Measurements from ENCODE around the gene SLC25A38. TPM values are rescaled to one million over a fixed set of nuclear protein-coding genes. Genes with fewer than 3 reads are reported as not detected.
A peak's percentile ranks its signal among the peaks of the same experiment; 100 is the strongest.

The SLC25A38 gene
- total RNA-seq = 10 to 100 TPM; 46.0 to 53.5 TPM
- polyA plus RNA-seq = 10 to 100 TPM; 44.5 to 55.5 TPM

- POLR2A ChIA-PET (ENCODE audit: partially characterized antibody) = interaction anchor here (1.0 to 7.2 kb wide), 4 partner anchors 24 to 1816 kb away, joined by 3 to 75 read pairs (median 4); partner anchors contain the start of genes CTNNB1, GORASP1, RPSA and TTC21A
- DNase-seq = peak; percentile 82 to 90 (median 85)
- H3K9me3 Mint-ChIP-seq = no peaks in the 10 kb centered on the region
- H3K4me1 Mint-ChIP-seq = peaks cover 31 to 53% (median 44%) of the 10 kb centered on the region in 4 donors
- CTCF ChIA-PET (ENCODE audit: partially characterized antibody) = interaction anchor here (1.1 to 1.9 kb wide), 2 partner anchors 23 to 65 kb away, joined by 3 to 8 read pairs; partner anchors contain the start of gene RPSA
- no peaks in the 10 kb centered on the region for H3K9me3 ChIP-seq (ENCODE audit: control insufficient read depth in 1 of 2, low read length in 2 of 2)
- peaks cover 46% of the 10 kb centered on the region for H3K4me1 ChIP-seq (ENCODE audit: insufficient read depth, low read length)
- H3K4me3 ChIP-seq (ENCODE audit: low read length in 2 of 2) = peak within 1 kb of the TSS; percentile 91 to 92
- peak within 1 kb of the TSS; percentile 93 for H3K27ac ChIP-seq (ENCODE audit: low read depth, low read length)
- H3K27ac Mint-ChIP-seq = peak within 1 kb of the TSS; percentile 97 to 100 (median 100)
- H3K36me3 Mint-ChIP-seq = peaks cover 3 to 20% of the 10 kb centered on the region in 2 donors
- no peaks in the 10 kb centered on the region for H3K36me3 ChIP-seq (ENCODE audit: insufficient read depth, low read length)
- intact Hi-C loops (cut with micrococcal nuclease) = loop anchor here (1.0 to 10.0 kb wide), 5 partner anchors 276 to 1142 kb away; partner anchors contain the start of genes EIF1B, EXOG, GORASP1 and RPL14
- H3K4me3 Mint-ChIP-seq = peak within 1 kb of the TSS; percentile 96 to 100 (median 98)
- H3K27me3 ChIP-seq (ENCODE audit: insufficient read depth, low read length) = no peaks in the 10 kb centered on the region
- H3K27me3 Mint-ChIP-seq = no peaks in the 10 kb centered on the region
These were observed at the start of gene SLC25A38 for GRCh38 chr3:39383045-39383880. Gene SLC25A38 (plus strand): TSS chr3:39383370. CDS start chr3:39383725, 355 bp downstream.

- Mint-ChIP-seq H3K36me3 (peaks cover 5 to 18% of the 10 kb centered on the region in 2 donors), H3K4me3 (no peak overlapping the region), H3K4me1 (peaks cover 2 to 45% (median 16%) of the 10 kb centered on the region in 4 donors), H3K27ac (no peak overlapping the region), H3K9me3 (peaks cover 0 to 4% (median 0%) of the 10 kb centered on the region in 8 donors), H3K27me3 (no peaks in the 10 kb centered on the region)
- Histone ChIP-seq H3K36me3 (ENCODE audit: insufficient read depth, low read length) (no peaks in the 10 kb centered on the region), H3K27ac (ENCODE audit: low read depth, low read length) (no peak overlapping the region), H3K4me1 (ENCODE audit: insufficient read depth, low read length) (peaks cover 10% of the 10 kb centered on the region), H3K9me3 (ENCODE audit: control insufficient read depth in 1 of 2, low read length in 2 of 2) (no peaks in the 10 kb centered on the region), H3K27me3 (ENCODE audit: insufficient read depth, low read length) (no peaks in the 10 kb centered on the region), H3K4me3 (ENCODE audit: low read length in 2 of 2) (no peak overlapping the region)
- no peak for DNase-seq
- POLR2A ChIA-PET (ENCODE audit: partially characterized antibody) = interaction anchor here (1.5 kb wide), 1 partner anchor 10 kb away, joined by 3 read pairs; no protein-coding TSS in a partner anchor
- intact Hi-C loops (cut with micrococcal nuclease) = no loop called here
- CTCF ChIA-PET (ENCODE audit: partially characterized antibody) = interaction anchor here (0.9 kb wide), 1 partner anchor 45 kb away, joined by 3 read pairs; no protein-coding TSS in a partner anchor
These were observed 49.6 kb upstream of the SLC25A38 start for GRCh38 chr3:39333607-39334006.

- peaks cover 2 to 41% (median 15%) of the 10 kb centered on the region in 4 donors for H3K4me1 Mint-ChIP-seq
- ChIA-PET POLR2A (ENCODE audit: partially characterized antibody) (no interaction called here), CTCF (ENCODE audit: partially characterized antibody) (no interaction called here)
- no peaks in the 10 kb centered on the region for H3K36me3 ChIP-seq (ENCODE audit: insufficient read depth, low read length)
- no peaks in the 10 kb centered on the region for H3K9me3 ChIP-seq (ENCODE audit: control insufficient read depth in 1 of 2, low read length in 2 of 2)
- peaks cover 7% of the 10 kb centered on the region for H3K4me1 ChIP-seq (ENCODE audit: insufficient read depth, low read length)
- peak overlapping the region in 1 of 7 donors; percentile 63 for H3K27ac Mint-ChIP-seq
- H3K27ac ChIP-seq (ENCODE audit: low read depth, low read length) = no peak overlapping the region
- no peak overlapping the region for H3K4me3 Mint-ChIP-seq
- H3K9me3 Mint-ChIP-seq = peaks cover 0 to 4% (median 0%) of the 10 kb centered on the region in 8 donors
- H3K27me3 Mint-ChIP-seq = no peaks in the 10 kb centered on the region
- H3K4me3 ChIP-seq (ENCODE audit: low read length in 2 of 2) = no peak overlapping the region
- peaks cover 5 to 18% of the 10 kb centered on the region in 2 donors for H3K36me3 Mint-ChIP-seq
- no peak for DNase-seq
- H3K27me3 ChIP-seq (ENCODE audit: insufficient read depth, low read length) = no peaks in the 10 kb centered on the region
- intact Hi-C loops (cut with micrococcal nuclease) = no loop called here
These were observed 49.0 kb upstream of the SLC25A38 start for GRCh38 chr3:39334205-39334604.

- H3K4me1 ChIP-seq (ENCODE audit: insufficient read depth, low read length) = no peaks in the 10 kb centered on the region
- POLR2A ChIA-PET (ENCODE audit: partially characterized antibody) = no interaction called here
- CTCF ChIA-PET (ENCODE audit: partially characterized antibody) = no interaction called here
- DNase-seq = no peak
- no peak overlapping the region for H3K4me3 ChIP-seq (ENCODE audit: low read length in 2 of 2)
- no peak overlapping the region for H3K27ac ChIP-seq (ENCODE audit: low read depth, low read length)
- H3K27ac Mint-ChIP-seq = no peak overlapping the region
- H3K4me3 Mint-ChIP-seq = no peak overlapping the region
- peaks cover 0 to 2% (median 0%) of the 10 kb centered on the region in 8 donors for H3K9me3 Mint-ChIP-seq
- no peaks in the 10 kb centered on the region for H3K36me3 ChIP-seq (ENCODE audit: insufficient read depth, low read length)
- H3K27me3 Mint-ChIP-seq = peaks cover 0 to 1% of the 10 kb centered on the region in 2 donors
- intact Hi-C loops (cut with micrococcal nuclease) = no loop called here
- H3K36me3 Mint-ChIP-seq = peaks cover 5 to 13% of the 10 kb centered on the region in 2 donors
- no peaks in the 10 kb centered on the region for H3K27me3 ChIP-seq (ENCODE audit: insufficient read depth, low read length)
- peaks cover 0 to 15% (median 7%) of the 10 kb centered on the region in 4 donors for H3K4me1 Mint-ChIP-seq
- no peaks in the 10 kb centered on the region for H3K9me3 ChIP-seq (ENCODE audit: control insufficient read depth in 1 of 2, low read length in 2 of 2)
These were observed 45.0 kb upstream of the SLC25A38 start for GRCh38 chr3:39338201-39338600.

GRCh38 chr3:39339086-39339485 is 44.1 kb upstream of the SLC25A38 start:
- H3K9me3 ChIP-seq (ENCODE audit: control insufficient read depth in 1 of 2, low read length in 2 of 2) = no peaks in the 10 kb centered on the region
- H3K9me3 Mint-ChIP-seq = peaks cover 0 to 2% (median 0%) of the 10 kb centered on the region in 8 donors
- DNase-seq = no peak
- H3K36me3 Mint-ChIP-seq = peaks cover 5 to 7% of the 10 kb centered on the region in 2 donors
- intact Hi-C loops (cut with micrococcal nuclease) = no loop called here
- no peaks in the 10 kb centered on the region for H3K27me3 ChIP-seq (ENCODE audit: insufficient read depth, low read length)
- H3K4me1 ChIP-seq (ENCODE audit: insufficient read depth, low read length) = no peaks in the 10 kb centered on the region
- H3K27ac ChIP-seq (ENCODE audit: low read depth, low read length) = no peak overlapping the region
- H3K4me3 ChIP-seq (ENCODE audit: low read length in 2 of 2) = no peak overlapping the region
- H3K4me1 Mint-ChIP-seq = peaks cover 0 to 15% (median 7%) of the 10 kb centered on the region in 4 donors
- H3K27me3 Mint-ChIP-seq = peaks cover 0 to 1% of the 10 kb centered on the region in 2 donors
- ChIA-PET POLR2A (ENCODE audit: partially characterized antibody) (no interaction called here), CTCF (ENCODE audit: partially characterized antibody) (no interaction called here)
- H3K36me3 ChIP-seq (ENCODE audit: insufficient read depth, low read length) = no peaks in the 10 kb centered on the region
- H3K4me3 Mint-ChIP-seq = no peak overlapping the region
- no peak overlapping the region for H3K27ac Mint-ChIP-seq

GRCh38 chr3:39343076-39343717 is 40.0 kb upstream of the SLC25A38 start:
- Mint-ChIP-seq H3K9me3 (peaks cover 0 to 2% (median 0%) of the 10 kb centered on the region in 8 donors), H3K4me3 (no peak overlapping the region), H3K36me3 (no peaks in the 10 kb centered on the region), H3K4me1 (peaks cover 6 to 29% (median 19%) of the 10 kb centered on the region in 4 donors), H3K27me3 (peaks cover 0 to 1% of the 10 kb centered on the region in 2 donors), H3K27ac (peak overlapping the region in 1 of 7 donors; percentile 9)
- no peak overlapping the region for H3K4me3 ChIP-seq (ENCODE audit: low read length in 2 of 2)
- no peak overlapping the region for H3K27ac ChIP-seq (ENCODE audit: low read depth, low read length)
- POLR2A ChIA-PET (ENCODE audit: partially characterized antibody) = no interaction called here
- H3K4me1 ChIP-seq (ENCODE audit: insufficient read depth, low read length) = peaks cover 19% of the 10 kb centered on the region
- no peaks in the 10 kb centered on the region for H3K27me3 ChIP-seq (ENCODE audit: insufficient read depth, low read length)
- no peaks in the 10 kb centered on the region for H3K9me3 ChIP-seq (ENCODE audit: control insufficient read depth in 1 of 2, low read length in 2 of 2)
- DNase-seq = no peak
- intact Hi-C loops (cut with micrococcal nuclease) = no loop called here
- H3K36me3 ChIP-seq (ENCODE audit: insufficient read depth, low read length) = no peaks in the 10 kb centered on the region
- CTCF ChIA-PET (ENCODE audit: partially characterized antibody) = interaction anchor here (1.2 kb wide), 1 partner anchor 52 kb away, joined by 3 read pairs; no protein-coding TSS in a partner anchor

GRCh38 chr3:39343760-39344159 is 39.4 kb upstream of the SLC25A38 start:
- Histone ChIP-seq H3K27ac (ENCODE audit: low read depth, low read length) (no peak overlapping the region), H3K9me3 (ENCODE audit: control insufficient read depth in 1 of 2, low read length in 2 of 2) (no peaks in the 10 kb centered on the region), H3K4me1 (ENCODE audit: insufficient read depth, low read length) (peaks cover 19% of the 10 kb centered on the region), H3K4me3 (ENCODE audit: low read length in 2 of 2) (no peak overlapping the region), H3K36me3 (ENCODE audit: insufficient read depth, low read length) (no peaks in the 10 kb centered on the region), H3K27me3 (ENCODE audit: insufficient read depth, low read length) (no peaks in the 10 kb centered on the region)
- Mint-ChIP-seq H3K4me3 (no peak overlapping the region), H3K27ac (peak overlapping the region in 1 of 7 donors; percentile 9), H3K27me3 (peaks cover 0 to 1% of the 10 kb centered on the region in 2 donors), H3K36me3 (no peaks in the 10 kb centered on the region), H3K9me3 (peaks cover 0 to 2% (median 0%) of the 10 kb centered on the region in 8 donors), H3K4me1 (peaks cover 6 to 30% (median 19%) of the 10 kb centered on the region in 4 donors)
- CTCF ChIA-PET (ENCODE audit: partially characterized antibody) = no interaction called here
- POLR2A ChIA-PET (ENCODE audit: partially characterized antibody) = no interaction called here
- intact Hi-C loops (cut with micrococcal nuclease) = loop anchor here (2.0 kb wide), 1 partner anchor 15 kb away; the partner anchor contains the start of gene CCR8
- DNase-seq = no peak
